Measurements from ENCODE around the gene ZNF431. TPM values are rescaled to one million over a fixed set of nuclear protein-coding genes. Genes with fewer than 3 reads are reported as not detected.
"Not testable (repeated sequence)": the region's sequence is repeated elsewhere in the genome, so short reads cannot be mapped to it uniquely, and the experiment has no call there.

The ZNF431 gene
- total and polyA plus RNA-seq, 2 donors (not counting 1 experiment from before 2014, with no cell fraction given) = 19.8 to 40.7 TPM

DNA sequence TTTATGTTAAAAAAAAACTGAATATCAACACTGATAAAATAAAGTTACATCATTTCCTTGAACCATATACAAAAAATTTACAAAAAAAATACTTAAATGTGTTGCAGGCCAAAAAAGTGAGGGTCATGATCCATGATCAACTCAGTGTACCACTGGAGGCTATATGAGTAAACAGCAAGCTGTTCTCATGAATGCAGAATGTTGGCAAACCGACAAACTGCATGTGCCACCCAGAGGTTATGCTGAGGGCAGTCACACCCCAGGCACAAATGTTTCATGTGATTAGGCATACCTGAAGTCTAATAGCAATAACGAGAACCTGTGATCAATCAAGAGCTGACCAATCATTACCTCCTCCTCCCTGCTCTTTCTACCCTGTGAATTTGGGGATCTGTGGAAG lies 91.9 kb downstream of the ZNF431 start:
- Histone ChIP-seq H3K79me2 (ENCODE audit: control insufficient read depth, insufficient read depth, low read length) (no peaks in the 10 kb centered on the region), H3K4me1 (ENCODE audit: control insufficient read depth in 2 of 2, insufficient read depth in 2 of 2, low read length in 2 of 2) (no peaks in the 10 kb centered on the region), H3K4me3 (ENCODE audit: control extremely low read depth in 1 of 5, extremely low read depth in 1 of 5, insufficient read depth in 1 of 5, low read depth in 2 of 5, low read length in 4 of 5) (no peak overlapping the region), H4K20me1 (ENCODE audit: control insufficient read depth, insufficient read depth, low read length, poor library complexity, severe bottlenecking) (no peaks in the 10 kb centered on the region), H3K36me3 (replicated peaks in 1 of 2; ENCODE audit: control extremely low read depth in 1 of 2, control insufficient read depth in 1 of 2, extremely low read depth in 1 of 2, insufficient read depth in 2 of 2, low read length in 1 of 2) (no peaks in the 10 kb centered on the region), H3K27ac (ENCODE audit: low read length in 2 of 2) (no peak overlapping the region), H2AFZ (ENCODE audit: insufficient read depth, low read depth, low read length, poor library complexity, severe bottlenecking) (no peak overlapping the region), H3K9me3 (ENCODE audit: control extremely low read depth in 1 of 3, control insufficient read depth in 2 of 3, insufficient read depth in 1 of 3, low read length in 2 of 3) (peaks cover 3 to 18% (median 8%) of the 10 kb centered on the region in 3 donors), H3K9ac (ENCODE audit: low read length) (no peak overlapping the region), H3K27me3 (replicated peaks in 1 of 4; ENCODE audit: control extremely low read depth in 1 of 4, control insufficient read depth in 3 of 4, insufficient read depth in 4 of 4, low read length in 3 of 4) (no peaks in the 10 kb centered on the region), H3K4me2 (replicated peaks; ENCODE audit: low read depth, low read length, poor library complexity, severe bottlenecking) (no peak overlapping the region)
- no peaks in the 10 kb centered on the region for H3K4me1 Mint-ChIP-seq
- peaks cover 15% of the 10 kb centered on the region for H3K9me3 Mint-ChIP-seq (ENCODE audit: insufficient read depth)
- 75% methylated on average over 1 of the region's 2 CpGs for WGBS (ENCODE audit: insufficient coverage)
- DNase-seq (no peak), ATAC-seq (ENCODE audit: low read depth) (no peak)
- no peak for TF ChIP-seq EZH2 (IDR thresholded peaks at IDR 0.05; ENCODE audit: borderline replicate concordance, insufficient read depth, low read depth, low read length, poor library complexity, severe bottlenecking)
- TF ChIP-seq, protein P1, sequence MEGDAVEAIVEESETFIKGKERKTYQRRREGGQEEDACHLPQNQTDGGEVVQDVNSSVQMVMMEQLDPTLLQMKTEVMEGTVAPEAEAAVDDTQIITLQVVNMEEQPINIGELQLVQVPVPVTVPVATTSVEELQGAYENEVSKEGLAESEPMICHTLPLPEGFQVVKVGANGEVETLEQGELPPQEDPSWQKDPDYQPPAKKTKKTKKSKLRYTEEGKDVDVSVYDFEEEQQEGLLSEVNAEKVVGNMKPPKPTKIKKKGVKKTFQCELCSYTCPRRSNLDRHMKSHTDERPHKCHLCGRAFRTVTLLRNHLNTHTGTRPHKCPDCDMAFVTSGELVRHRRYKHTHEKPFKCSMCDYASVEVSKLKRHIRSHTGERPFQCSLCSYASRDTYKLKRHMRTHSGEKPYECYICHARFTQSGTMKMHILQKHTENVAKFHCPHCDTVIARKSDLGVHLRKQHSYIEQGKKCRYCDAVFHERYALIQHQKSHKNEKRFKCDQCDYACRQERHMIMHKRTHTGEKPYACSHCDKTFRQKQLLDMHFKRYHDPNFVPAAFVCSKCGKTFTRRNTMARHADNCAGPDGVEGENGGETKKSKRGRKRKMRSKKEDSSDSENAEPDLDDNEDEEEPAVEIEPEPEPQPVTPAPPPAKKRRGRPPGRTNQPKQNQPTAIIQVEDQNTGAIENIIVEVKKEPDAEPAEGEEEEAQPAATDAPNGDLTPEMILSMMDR (IDR thresholded peaks at IDR 0.05) = no peak
- H3K4me3 Mint-ChIP-seq = no peak overlapping the region
- POLR2A ChIA-PET = no interaction called here
- H3K27me3 Mint-ChIP-seq = no peaks in the 10 kb centered on the region
- CTCF ChIA-PET = no interaction called here
- intact Hi-C loops (cut with micrococcal nuclease) = no loop called here
- H3K27ac Mint-ChIP-seq = no peak overlapping the region

DNA sequence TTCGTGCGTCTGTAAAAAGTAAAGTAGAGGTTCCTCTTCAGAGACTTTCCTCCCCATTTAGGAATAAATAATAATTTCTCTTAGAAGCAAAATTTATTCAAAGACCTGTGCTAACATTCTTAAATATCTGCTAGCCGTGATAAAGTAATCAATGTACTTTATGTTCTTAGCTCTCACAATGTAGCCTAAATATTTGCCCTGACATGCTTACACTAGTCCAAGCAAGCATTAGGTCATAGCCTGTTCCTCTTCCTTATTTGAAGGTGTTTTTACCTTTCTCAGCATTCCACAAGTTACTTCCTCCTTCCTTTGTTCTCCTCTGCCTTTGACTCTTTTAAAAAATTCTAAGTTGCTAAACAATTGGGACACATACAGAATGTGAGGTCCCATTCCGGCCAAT lies 94.9 kb downstream of the ZNF431 start:
- H3K27me3 ChIP-seq (replicated peaks in 1 of 4; ENCODE audit: control extremely low read depth in 1 of 4, control insufficient read depth in 3 of 4, insufficient read depth in 4 of 4, low read length in 3 of 4); H3K4me1 ChIP-seq (ENCODE audit: control insufficient read depth in 2 of 2, insufficient read depth in 2 of 2, low read length in 2 of 2); H3K4me1 Mint-ChIP-seq; H3K4me3 ChIP-seq (ENCODE audit: control extremely low read depth in 1 of 5, extremely low read depth in 1 of 5, insufficient read depth in 1 of 5, low read depth in 2 of 5, low read length in 4 of 5); intact Hi-C loops (cut with micrococcal nuclease); CTCF ChIA-PET; H3K4me3 Mint-ChIP-seq; H3K9ac ChIP-seq (ENCODE audit: low read length); H3K9me3 ChIP-seq (ENCODE audit: control extremely low read depth in 1 of 3, control insufficient read depth in 2 of 3, insufficient read depth in 1 of 3, low read length in 2 of 3); H4K20me1 ChIP-seq (ENCODE audit: control insufficient read depth, insufficient read depth, low read length, poor library complexity, severe bottlenecking); H3K9me3 Mint-ChIP-seq (ENCODE audit: insufficient read depth); H2AFZ ChIP-seq (ENCODE audit: insufficient read depth, low read depth, low read length, poor library complexity, severe bottlenecking); DNase-seq; H3K27ac Mint-ChIP-seq; H3K36me3 ChIP-seq (replicated peaks in 1 of 2; ENCODE audit: control extremely low read depth in 1 of 2, control insufficient read depth in 1 of 2, extremely low read depth in 1 of 2, insufficient read depth in 2 of 2, low read length in 1 of 2); H3K27ac ChIP-seq (ENCODE audit: low read length in 2 of 2); ATAC-seq (ENCODE audit: low read depth); H3K4me2 ChIP-seq (replicated peaks; ENCODE audit: low read depth, low read length, poor library complexity, severe bottlenecking); H3K79me2 ChIP-seq (ENCODE audit: control insufficient read depth, insufficient read depth, low read length); POLR2A ChIA-PET; H3K27me3 Mint-ChIP-seq: not testable (repeated sequence)
- 100% methylated on average over 1 of the region's 4 CpGs for WGBS (ENCODE audit: insufficient coverage)
